Prostate gland (tissue), 2 donors: ENCODE measurements around the gene PPP1R13L. TPM values are rescaled to one million over a fixed set of nuclear protein-coding genes. Genes with fewer than 3 reads are reported as not detected.

Source experiments
- DNase-seq: peaks from one replicate; pipeline ENCODE4 v3.0.0-alpha.2; 2019; ENCODE audit warnings: low spot score
- H3K27ac ChIP-seq, 2 donors: fragments of 200-600 bp; sonication (generic); 2 replicates each; pipeline ENCODE4 v1.5.1; 2017 to 2019
- H3K27me3 ChIP-seq: fragments of 200-600 bp; sonication (generic); replicated peaks from 2 replicates; pipeline ENCODE4 v1.5.1; 2019; ENCODE audit not compliant: insufficient read depth
- H3K36me3 ChIP-seq, 2 donors: fragments of 200-600 bp; sonication (generic); 1 replicate in 1 of 2; 2 replicates in 1 of 2; pipeline versions ENCODE4 v1.5.1 to v1.8.1; 2017 to 2019
- H3K4me1 ChIP-seq: fragments of 200-600 bp; sonication (generic); replicated peaks from 2 replicates; pipeline ENCODE4 v1.5.1; 2019
- H3K4me3 ChIP-seq, 2 donors: fragments of 200-600 bp; sonication (generic); 2 replicates each; pipeline ENCODE4 v1.5.1; 2017 to 2019
- H3K9me3 ChIP-seq: fragments of 200-600 bp; sonication (generic); 2 replicates; pipeline ENCODE4 v1.5.1; 2017
- POLR2A ChIP-seq: fragments of 450-650 bp; IDR thresholded peaks from one replicate; pipeline ENCODE4 v1.6.1; 2016; ENCODE audit warnings: antibody characterized with exemption, mild to moderate bottlenecking
- POLR2AphosphoS5 ChIP-seq: sonication (generic); formaldehyde crosslinking; IDR thresholded peaks from one replicate; pipeline ENCODE4 v1.6.1; 2017; ENCODE audit warnings: antibody characterized with exemption
- WGBS: methylation state at CpG from one replicate; pipeline ENCODE4 v1.1.5; 2018; 5-methylcytosine and 5-hydroxymethylcytosine counted together
- intact Hi-C: fragments of 100-400 bp; cut with DNase I; formaldehyde crosslinking; loops from one replicate; pipeline ENCODE4 v1.14.2; 2022
- total RNA-seq, 2 donors: library from RNA; depleted of rRNA; stranded (reverse); fragments of >200 nt; gene quantifications; one replicate each; pipeline ENCODE4 v1.1.0, GENCODE V29; 2016
- TF ChIP-seq, protein P1 (sequence below), 4 experiments: fragments of 200-600 bp in 2 of 4; fragments of 450-650 bp in 2 of 4; sonication (generic) in 2 of 4; IDR thresholded peaks; 1 replicate in 3 of 4; 2 replicates in 1 of 4; pipeline ENCODE4 v1.5.1; 2016 to 2019; ENCODE audit warnings: antibody characterized with exemption in 4 of 4, mild to moderate bottlenecking in 2 of 4, moderate library complexity in 2 of 4

PPP1R13L gene
- total RNA-seq, 2 donors from 2014 or later: 56.1 to 60.3 TPM

DNA sequence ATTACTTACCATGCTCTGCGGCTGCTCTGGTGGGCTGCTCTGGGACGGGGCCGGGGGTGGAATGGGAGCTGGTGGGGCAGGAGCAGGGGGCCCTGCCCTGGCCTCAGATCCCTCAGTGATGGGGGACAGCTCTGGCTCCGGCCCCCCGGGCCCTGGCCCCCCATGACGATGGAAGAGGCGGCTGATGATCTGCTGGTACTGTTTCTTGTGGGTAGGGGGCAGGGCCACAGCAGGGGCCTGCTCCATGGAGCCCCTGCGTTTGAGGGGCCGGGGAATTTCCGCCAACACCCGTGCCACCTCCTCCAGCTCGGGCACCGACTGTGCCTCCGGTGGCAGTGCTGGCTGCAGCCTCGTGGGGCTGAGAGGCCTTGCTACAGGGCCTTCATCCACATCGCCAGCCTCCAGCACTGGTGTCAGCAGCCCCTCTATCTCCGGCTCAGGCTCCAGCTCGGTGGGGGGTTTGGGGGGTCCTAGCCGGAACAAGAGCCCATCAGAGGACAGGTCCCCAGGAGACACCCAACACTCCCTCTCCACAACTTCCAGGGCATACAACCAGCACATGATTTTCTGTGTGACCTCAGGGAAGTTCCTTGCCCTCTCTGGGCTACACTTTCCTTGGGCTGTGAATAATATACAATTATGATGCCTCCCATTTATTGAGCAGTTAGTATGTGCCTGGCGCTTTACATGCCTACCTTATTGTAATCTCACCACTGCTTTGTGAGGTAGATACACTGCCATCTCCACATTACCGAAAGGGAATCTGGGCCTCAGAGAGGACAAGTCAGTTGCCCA is 12.8 kb downstream of the PPP1R13L start:
- TF ChIP-seq POLR2A (no peak), POLR2AphosphoS5 (no peak)
- TF ChIP-seq, protein P1, sequence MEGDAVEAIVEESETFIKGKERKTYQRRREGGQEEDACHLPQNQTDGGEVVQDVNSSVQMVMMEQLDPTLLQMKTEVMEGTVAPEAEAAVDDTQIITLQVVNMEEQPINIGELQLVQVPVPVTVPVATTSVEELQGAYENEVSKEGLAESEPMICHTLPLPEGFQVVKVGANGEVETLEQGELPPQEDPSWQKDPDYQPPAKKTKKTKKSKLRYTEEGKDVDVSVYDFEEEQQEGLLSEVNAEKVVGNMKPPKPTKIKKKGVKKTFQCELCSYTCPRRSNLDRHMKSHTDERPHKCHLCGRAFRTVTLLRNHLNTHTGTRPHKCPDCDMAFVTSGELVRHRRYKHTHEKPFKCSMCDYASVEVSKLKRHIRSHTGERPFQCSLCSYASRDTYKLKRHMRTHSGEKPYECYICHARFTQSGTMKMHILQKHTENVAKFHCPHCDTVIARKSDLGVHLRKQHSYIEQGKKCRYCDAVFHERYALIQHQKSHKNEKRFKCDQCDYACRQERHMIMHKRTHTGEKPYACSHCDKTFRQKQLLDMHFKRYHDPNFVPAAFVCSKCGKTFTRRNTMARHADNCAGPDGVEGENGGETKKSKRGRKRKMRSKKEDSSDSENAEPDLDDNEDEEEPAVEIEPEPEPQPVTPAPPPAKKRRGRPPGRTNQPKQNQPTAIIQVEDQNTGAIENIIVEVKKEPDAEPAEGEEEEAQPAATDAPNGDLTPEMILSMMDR (IDR thresholded peaks at IDR 0.05): no peak
- no peaks in the 10 kb centered on the region for H3K36me3 ChIP-seq
- no peaks in the 10 kb centered on the region for H3K9me3 ChIP-seq
- 93% methylated on average over 21 of the region's 21 CpGs for WGBS
- no peak for DNase-seq
- no peaks in the 10 kb centered on the region for H3K27me3 ChIP-seq
- no peak overlapping the region for H3K4me3 ChIP-seq
- H3K4me1 ChIP-seq: no peaks in the 10 kb centered on the region
- intact Hi-C loops: no loop called here
- no peak overlapping the region for H3K27ac ChIP-seq

DNA sequence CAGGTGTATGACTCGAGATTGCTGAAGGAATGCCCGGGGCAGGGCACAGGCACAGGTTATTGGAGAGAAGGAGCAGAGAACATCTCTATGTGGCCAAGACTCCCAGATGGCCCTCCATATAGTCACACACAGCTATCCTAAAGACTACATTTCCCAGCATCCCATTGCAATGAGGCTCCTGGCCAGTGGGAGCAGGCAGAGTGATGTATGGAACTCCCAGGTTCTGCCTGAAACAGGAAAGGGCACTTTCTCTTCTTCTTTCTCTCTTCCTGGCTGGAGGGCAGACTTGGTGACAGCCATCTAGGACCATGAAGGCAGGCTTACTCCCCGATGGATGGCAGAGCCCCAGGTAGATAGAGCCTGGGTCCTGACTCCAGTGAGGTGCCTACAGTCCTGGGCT is 13.5 kb downstream of the PPP1R13L start:
- H3K27ac ChIP-seq: no peak overlapping the region
- H3K4me1 ChIP-seq: no peaks in the 10 kb centered on the region
- 65% methylated on average over 3 of the region's 3 CpGs for WGBS
- intact Hi-C loops: no loop called here
- no peak overlapping the region for H3K4me3 ChIP-seq
- TF ChIP-seq POLR2A: no peak
- TF ChIP-seq, protein P1 (IDR thresholded peaks at IDR 0.05): no peak
- TF ChIP-seq POLR2AphosphoS5: no peak
- no peak for DNase-seq
- no peaks in the 10 kb centered on the region for H3K27me3 ChIP-seq
- no peaks in the 10 kb centered on the region for H3K36me3 ChIP-seq
- no peaks in the 10 kb centered on the region for H3K9me3 ChIP-seq

DNA sequence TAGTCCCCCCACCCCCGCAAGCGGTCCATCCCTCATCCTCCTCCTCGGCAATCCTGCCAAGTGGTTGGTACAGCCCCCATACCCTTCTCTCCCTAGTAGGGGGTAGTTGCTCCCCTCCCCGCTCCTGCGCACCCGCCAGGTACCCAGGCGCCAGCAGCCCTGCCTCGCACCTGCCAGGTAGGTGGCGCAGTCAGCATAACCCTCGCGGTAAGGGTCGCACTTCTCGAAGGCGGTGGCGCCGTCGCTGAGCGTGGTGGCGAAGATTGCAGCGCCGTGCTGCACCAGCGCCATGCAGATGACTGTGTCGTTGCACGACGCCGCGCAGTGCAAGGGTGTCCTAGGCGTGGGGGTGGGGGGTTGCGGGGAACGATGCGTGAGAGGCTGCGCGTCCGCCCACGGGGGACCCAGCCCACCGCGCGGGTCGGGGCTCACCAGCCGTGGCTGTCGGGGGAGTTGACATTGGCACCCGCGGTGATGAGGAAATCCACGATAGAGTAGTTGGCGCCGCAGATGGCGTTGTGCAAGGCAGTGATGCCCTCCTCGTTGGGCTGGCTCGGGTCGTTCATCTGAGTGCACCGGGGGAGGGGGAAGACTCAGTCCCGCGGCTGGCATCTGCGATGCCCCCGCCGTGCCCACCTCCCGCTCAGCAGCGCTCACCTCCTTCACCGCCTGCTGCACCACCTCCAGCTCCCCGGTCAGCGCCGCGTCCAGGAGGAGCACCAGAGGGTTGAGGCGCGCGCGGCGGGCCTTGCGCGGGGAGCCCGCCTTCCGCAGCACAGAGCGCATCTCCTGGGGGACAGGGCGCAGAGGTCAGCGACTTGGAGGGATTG is 19.3 kb downstream of the PPP1R13L start:
- no peaks in the 10 kb centered on the region for H3K4me1 ChIP-seq
- no peak for TF ChIP-seq POLR2AphosphoS5
- TF ChIP-seq POLR2A: no peak
- TF ChIP-seq, protein P1 (IDR thresholded peaks at IDR 0.05): no peak
- no peak overlapping the region for H3K27ac ChIP-seq
- no peak overlapping the region for H3K4me3 ChIP-seq
- DNase-seq: no peak
- H3K27me3 ChIP-seq: no peaks in the 10 kb centered on the region
- WGBS: 9% methylated on average over 68 of the region's 75 CpGs
- H3K9me3 ChIP-seq: no peaks in the 10 kb centered on the region
- H3K36me3 ChIP-seq: no peaks in the 10 kb centered on the region
- intact Hi-C loops: no loop called here

DNA sequence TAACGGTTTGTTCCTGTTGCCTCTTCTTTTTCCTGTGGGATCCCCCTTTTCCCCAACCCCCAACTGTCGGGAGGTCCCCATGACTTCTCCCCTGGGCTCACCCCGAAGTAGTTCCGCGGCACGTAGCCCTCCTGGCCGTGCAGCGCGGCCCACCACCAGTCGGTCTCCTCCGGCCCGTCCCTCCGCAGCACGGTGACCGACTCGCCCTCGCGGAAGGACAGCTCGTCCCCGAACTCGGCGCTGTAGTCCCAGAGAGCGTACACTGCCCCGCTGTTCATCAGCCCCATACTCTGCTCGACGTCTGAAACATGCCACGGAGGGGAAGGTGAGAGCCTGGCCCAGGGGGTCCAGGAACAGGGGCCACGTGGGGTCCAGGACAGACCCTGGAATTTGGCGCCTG is 22.4 kb downstream of the PPP1R13L start:
- DNase-seq: no peak
- Histone ChIP-seq H3K4me3 (no peak overlapping the region), H3K9me3 (no peaks in the 10 kb centered on the region), H3K27me3 (no peaks in the 10 kb centered on the region), H3K27ac (no peak overlapping the region), H3K36me3 (no peaks in the 10 kb centered on the region), H3K4me1 (no peaks in the 10 kb centered on the region)
- TF ChIP-seq POLR2A (no peak), POLR2AphosphoS5 (no peak)
- TF ChIP-seq, protein P1 (IDR thresholded peaks at IDR 0.05): no peak
- intact Hi-C loops: no loop called here
- WGBS: 83% methylated on average over 29 of the region's 29 CpGs
